GM19455 (cell line): Measurements from ENCODE around the gene TBX1.

Experiments
- ATAC-seq: cut with Tn5 transposase; IDR thresholded peaks from one replicate; pipeline ENCODE4 v1.9.1; 2021; ENCODE audit not compliant: unreplicated experiment

The TBX1 gene

DNA sequence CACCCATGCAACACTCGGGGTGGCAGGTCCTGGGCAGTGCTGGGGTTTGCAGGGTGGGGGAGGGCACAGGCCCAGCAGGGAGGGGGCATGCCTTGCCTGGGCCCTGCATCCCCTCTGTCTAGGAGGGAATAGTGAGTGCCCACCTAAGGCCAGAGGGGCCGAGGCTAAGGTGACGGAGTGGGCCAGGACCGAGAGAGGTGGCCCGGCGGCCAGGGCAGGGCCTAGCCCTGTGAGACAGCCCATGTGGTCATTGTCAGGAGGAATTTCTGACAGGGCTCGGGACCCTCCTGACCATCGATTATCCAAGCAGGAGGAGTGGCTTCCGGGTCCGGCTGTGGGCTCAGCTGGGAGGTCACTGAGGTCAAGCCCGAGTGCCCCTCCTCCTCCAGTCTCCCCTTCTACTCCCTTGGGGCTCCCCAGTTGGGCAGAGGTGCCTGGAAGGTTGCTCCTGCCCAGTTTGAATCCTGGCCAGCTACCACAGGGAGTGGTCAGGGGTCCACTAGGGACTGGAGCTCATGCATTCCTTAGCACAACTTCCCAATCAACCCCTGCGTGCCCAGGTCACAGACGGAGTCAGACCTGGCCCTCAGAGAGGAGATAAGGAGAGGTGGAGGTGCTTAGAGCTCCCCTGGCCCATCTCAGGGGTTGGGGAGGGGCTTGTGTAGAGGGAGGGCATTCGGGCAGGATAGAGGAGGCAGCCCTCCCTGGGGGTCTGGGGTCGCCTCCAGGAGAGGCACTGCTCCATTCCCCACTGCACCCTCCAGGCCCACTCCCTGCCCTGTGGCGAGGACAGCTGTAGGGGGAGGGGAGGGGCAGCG lies 22.5 kb upstream of the TBX1 start:
- no peak for ATAC-seq

DNA sequence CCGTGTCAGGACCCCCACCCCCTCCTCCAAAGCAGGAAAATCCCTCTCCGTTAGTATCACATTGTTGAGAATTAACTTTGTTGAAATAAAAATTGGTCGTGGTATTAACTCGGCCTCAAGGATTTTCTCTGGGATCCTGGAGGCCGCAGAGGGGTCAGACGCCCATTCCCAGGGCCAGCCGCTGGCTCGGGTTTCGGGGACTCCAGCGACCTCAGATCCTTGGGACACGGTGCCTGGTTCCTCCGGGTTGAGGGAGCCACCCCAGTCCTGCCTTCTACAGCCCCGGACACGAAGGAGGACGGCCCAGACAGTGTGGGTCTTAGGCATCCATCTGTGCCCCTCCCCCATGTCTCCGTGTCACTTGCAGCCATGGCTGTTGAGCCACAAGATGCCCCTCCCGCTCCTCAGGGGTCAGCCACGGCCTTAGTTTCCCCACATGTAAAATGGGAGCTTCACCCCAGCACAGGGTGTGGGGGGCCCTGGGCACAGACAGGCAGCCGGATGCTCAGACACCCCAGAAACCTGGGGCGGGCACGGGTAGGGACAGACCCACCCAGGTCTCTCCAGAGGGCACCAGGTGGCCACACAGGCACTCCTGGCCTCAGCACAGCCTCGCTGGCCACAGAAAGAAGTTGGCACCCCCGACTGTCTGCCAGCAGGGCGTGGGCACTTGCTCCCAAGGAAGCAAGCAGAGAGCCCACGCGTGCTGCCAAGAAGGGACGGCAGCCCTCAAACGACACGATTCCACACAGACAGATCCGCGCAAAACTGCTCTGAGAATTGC lies 21.7 kb upstream of the TBX1 start:
- ATAC-seq: no peak

DNA sequence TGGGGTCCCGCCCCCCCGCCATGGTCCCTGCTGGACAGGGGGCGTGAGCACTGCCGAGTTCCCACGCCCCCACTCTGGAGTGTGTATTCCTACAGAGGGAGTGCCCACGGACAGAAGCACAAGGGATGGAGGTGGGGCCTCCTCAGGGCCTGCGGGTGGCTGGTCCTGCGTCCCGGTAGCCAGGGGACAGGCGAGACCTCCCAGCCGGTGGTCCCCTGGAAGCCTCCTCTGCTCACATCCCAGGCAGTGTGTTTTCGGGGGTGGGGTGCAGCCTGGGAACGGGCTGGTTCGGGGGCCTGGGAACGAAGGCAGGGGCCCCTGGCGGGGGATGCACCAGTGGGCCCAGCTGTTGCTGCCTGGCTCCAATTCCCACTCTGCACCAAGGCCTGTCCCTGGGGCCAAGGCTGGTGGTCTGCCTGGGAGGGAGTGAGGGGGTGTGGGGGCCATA lies 21.1 kb upstream of the TBX1 start:
- no peak for ATAC-seq

DNA sequence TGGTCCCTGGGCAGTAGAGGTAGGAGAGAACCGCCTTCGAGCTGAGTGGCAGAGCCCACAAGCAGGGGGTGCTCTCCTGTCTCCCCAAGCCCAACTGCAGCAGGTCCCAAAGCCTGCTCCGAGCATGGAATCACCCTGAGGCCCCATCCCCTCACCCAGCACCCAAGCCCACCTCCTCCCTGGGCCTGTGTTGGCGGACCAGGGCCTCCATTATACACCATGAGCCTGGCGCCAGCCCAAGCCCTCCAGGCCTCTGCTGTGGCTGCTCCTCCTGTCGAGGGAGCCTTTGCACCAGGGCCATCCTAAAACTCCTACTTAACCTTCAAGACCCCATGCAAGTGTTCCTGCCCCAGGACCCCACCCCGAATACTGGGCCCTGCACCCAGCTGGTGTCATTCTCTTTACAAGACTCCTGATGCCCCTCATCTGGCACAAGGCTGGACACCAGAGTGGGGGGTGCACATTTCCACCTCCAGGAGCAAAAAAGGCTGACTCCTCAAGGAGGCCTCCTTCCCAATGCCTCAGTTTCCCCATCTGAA lies 20.6 kb upstream of the TBX1 start:
- ATAC-seq: no peak

DNA sequence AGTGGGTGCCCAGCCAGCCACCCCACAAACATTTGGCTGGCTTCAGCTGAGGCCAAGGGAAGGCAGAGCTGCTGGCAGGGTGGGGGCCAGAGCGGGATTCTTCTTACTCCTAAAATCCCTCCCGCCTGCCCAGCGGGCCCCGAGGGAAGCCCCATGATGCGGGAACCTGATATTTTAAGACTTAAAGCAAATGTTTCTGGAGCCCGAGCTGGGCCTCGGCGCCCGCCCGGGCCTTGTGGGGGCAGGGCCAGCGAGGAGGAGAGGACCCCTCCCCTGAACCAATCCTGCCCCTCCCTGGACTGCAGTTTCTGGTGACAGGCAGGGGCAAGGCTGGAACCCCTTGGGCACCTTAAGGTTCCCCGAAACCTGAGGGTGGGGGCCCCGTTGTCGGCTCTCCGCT lies 20.0 kb upstream of the TBX1 start:
- ATAC-seq: no peak

DNA sequence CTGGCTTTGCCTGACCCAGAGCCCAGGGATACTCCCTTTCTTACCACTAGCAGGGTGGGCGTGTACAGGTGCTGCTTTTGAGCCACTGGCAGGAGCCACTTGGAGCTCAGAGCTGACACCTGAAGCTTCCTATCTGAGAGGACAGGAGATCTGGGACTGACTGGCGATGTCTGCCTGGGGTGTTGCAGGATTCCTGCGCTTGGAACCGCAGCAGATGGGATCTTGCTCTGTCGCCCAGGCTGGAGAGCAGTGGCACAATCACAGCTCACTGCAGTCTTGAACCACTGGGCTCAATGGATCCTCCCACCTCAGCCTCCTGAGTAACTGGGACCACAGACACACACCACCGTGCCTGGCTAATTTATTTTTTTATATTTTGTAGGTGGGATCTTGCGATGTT lies 19.5 kb upstream of the TBX1 start:
- ATAC-seq: no peak

DNA sequence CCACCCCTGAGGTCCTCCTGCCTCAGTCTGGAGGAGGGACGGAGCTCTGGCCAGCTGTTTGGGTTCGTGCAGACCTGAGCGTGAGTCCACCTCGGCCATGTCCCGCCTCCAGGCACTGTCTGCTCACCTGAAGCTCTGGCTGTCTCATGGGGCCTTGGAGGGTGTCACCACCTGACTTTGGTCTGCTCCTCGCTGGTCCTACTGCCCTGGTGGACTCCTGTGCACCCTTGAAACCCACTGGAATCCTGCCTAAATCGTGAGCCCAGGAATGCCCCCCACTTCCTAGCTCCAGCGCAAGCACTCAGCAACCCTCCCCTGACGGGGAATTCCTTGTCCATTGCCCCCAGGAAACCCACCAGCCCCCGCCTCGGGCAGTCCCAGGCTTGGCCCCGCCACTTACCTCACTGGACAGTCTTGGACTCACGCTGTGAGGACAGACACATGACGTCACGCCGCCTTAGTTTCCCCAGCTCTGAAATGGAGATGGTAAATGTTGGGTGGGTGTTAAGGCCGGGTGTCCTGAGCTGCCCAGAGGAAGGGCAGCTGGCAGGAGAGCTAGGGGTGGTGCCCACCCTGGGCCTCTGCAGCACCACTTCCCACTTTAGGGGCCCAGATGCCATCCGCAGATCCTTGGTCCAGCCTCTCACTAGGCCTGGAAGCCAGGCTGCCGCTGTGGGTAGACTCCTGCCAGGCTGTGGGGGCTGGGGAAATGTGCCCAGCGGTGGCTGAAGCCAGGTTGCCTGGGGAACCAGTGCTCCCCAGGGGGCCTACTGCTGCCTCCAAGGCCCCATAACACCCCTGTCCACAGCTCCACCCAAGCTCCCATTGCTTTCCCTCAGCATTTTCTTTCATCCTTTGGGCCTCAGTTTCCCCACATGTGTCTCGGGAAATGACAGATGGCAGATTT lies 18.2 kb upstream of the TBX1 start:
- ATAC-seq: no peak

DNA sequence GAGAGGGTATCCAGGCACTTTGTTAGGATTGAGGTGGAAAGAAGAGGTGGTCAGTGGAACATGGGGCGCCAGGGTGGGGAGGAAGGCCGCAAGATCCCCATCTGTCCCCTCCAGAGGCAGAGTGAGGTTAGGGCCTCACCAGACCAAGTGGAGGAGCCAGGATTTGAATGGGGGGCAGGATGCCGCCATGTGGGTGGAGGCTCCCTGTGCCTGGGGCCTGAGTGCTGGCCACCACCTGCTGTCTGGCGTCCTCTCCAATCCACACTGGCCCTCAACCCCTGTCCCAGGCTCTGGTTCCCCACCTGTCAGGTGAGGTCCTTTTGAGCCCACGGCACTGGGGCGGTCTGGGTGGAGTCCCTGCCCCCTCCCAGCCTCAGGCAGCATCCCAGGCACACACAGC lies 17.5 kb upstream of the TBX1 start:
- ATAC-seq: no peak

DNA sequence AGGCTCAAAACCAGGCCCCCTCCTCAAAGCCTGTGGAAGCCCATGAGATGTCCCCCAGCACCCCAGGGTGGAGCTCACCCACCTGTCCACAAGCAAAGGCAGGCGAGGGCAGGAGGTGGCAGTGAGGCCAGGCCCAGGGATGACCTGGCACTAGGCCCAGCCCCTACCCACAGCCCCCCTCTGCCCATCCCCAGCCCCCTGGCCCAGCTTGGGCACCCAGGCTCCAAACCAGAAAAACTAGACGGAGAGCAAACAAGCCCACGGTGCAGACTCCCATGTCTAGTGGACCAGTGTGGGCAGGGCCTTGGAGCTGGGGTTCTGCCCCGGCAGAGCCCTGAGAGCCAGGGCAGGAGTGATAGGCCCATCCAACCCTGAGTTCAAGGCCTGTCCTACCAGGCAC lies 16.9 kb upstream of the TBX1 start:
- no peak for ATAC-seq

DNA sequence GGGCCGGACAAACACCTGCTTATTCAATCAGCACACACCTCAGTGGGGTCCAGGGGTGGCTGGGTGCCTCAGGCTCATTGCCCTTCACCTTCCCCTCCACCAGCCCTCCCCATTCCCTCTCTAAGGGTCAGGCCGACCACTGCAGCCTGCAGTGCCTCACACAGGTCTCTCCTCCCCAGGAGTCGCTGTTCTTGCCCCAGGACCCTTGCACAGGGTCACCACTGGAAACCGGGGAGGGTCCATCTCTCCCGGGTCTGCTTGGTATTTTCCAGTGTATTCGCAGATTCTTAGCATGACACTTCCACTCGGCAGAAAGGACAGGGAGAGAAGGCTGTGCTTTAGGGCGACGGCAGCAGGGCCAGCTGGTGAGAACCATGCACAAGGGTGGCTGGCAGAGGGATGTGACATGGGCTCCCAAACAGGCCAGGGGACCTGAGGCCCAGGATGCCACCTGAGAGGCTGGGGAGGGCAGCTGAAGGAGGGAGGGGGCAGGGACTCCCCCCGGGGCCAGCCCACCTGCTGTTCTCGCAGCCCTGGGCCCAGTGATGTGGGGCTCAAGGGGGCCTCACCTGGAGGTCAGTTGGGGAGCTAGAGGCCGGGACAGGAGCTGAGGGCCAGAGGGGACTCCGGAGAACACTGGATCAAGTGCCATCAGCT lies 16.1 kb upstream of the TBX1 start:
- ATAC-seq: no peak

DNA sequence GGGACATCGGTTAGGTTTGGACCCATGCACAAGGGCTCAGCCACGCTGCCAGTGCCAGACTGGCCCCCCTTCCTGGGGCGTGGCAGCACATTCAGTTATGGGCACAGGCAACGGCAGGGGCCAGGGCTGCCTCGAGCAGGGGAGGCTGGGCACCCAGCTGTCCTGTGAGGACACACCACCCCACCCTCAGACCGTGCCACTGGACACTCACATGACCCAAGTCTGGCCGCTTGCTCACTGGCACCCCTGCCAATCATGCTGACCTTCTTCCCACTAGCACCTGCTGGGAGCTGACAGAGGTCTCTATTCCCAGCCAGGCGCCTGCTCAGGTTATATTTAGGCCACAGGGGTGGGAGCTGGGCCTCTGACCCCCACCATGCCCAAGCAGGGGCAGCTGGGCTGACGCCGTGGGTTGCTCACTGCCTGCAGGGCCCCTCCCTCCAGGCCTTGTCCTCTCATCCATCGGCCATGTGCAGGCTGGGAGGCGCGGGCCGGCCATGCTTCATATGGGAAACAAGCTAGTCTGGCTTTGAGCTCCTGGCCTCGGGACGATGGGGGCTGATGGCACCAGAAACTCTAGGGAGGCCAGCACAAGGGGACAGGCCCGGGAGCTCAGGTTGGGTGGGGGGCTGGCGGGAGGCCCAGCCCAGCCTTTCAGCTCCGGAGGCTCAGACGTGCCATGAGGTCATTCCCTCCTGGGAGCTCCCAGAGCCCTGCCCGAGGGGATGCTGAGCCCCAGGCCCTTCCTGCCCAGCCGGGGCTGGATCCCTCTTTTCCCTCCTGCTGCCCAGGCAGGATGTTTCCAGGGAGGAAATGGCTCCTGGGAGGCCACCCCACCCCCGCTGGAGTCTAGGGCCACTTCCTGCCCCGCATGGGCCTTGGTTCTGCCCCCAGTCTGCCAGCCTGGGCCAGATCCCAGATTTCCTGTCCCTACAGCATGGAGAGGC lies 15.2 kb upstream of the TBX1 start:
- ATAC-seq: no peak

DNA sequence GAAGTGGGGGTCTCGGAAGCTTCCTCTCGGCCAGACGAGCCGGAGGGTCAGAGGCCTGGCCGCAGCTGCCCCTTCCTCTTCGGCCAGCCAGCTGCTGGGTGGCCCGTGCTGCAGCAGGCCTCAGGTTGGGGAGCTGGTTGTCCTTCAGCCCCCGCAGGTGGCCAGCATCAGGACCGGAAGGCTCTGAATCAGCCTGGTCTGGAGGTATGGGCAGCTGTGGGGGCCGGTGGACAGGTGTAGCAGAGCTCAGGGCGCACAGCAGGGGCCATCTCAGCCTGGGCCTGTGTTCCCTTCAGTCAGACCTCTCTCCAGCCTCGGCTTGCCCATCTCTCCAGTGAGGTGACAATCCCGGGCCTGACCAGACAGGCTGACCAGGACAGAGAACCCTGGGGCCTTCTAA lies 13.9 kb upstream of the TBX1 start:
- ATAC-seq: no peak

DNA sequence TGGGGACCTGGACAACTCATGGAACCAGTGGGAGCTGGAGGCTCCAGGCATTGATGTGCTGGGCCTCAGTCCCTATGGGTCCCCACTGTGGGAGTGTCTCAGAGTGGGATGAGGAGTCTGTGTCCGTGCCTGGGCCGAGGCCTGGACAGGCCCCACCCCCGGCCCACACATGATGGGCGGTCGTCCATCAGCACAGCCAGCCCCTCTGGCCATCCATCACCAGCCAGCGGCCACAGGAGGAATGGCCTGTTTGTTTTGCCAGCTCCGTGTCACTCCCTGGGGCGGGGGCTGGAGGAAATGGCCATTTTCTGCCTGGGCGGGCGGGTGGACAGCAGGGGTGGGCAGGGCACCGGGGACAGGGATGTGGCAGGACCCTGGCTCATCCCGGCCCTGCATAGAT lies 13.0 kb upstream of the TBX1 start:
- ATAC-seq: no peak

DNA sequence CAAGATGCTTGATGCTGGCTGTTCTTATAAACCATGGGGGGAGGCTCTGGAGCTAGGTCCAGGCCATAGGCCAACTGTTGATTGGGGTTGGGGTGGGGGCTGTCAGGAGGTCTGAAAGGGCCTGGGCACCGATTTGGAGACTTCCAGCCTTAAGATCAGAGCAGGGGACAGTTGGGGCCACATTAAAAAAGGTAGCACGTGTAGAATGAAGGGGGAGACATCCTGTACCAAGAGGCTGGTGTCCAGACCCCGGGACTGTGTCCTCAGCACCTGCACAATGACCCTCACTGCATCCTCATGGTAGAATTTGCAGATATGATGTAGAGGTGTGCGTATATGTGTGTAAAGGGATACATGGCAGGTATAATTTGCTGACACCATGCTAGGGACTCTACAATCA lies 12.4 kb upstream of the TBX1 start:
- ATAC-seq: no peak

DNA sequence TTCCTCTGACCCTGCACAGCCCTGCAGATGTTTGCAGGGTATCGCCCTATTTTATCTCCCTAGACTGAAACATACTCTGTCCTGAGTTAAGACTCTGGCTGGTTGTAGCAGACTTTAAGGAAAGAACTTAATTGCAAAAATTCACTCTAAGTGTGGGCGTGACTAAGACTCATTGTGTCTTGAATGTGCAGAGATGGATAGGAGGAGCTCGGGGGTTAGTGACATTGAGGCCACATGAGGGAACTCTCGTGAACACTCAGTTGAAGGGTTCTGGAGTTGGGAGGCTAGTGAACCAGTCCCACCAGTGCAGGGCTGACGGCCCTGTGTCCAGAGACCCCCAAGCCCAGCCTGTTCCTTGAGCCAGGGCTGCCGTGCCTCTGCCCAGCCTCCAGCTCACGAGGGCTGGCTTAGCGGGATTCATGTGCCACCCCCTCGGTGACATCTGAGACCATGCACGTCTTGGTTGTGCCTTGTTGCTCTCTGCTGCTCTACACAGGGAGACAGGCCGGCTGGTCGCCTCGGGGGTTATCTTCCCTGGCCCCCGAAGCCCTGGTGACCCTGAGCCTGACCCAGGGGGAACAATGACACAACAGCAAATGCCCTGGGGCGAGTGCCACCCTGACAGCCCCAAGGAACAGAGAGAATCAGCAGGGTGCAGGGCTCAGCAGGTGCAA lies 11.4 kb upstream of the TBX1 start:
- ATAC-seq: no peak

DNA sequence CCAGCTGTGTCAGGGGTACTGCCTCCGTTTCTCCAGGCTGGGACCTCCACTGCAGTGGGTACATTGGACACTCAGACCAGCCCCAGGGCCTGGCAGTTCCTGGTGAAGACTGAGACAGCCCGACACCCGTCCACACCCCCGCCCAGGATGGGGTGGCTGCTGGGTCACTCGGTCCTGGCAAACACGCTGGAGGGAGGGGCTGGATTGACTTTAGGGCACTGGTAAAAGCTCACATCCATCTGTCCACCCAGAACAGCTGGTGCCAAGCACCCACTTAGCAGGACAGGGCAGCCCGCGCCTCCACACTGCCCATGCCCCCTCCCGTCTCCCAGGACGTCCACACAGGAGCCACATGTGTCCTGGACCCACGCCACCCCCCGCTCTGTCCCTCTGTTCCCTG lies 10.7 kb upstream of the TBX1 start:
- no peak for ATAC-seq

DNA sequence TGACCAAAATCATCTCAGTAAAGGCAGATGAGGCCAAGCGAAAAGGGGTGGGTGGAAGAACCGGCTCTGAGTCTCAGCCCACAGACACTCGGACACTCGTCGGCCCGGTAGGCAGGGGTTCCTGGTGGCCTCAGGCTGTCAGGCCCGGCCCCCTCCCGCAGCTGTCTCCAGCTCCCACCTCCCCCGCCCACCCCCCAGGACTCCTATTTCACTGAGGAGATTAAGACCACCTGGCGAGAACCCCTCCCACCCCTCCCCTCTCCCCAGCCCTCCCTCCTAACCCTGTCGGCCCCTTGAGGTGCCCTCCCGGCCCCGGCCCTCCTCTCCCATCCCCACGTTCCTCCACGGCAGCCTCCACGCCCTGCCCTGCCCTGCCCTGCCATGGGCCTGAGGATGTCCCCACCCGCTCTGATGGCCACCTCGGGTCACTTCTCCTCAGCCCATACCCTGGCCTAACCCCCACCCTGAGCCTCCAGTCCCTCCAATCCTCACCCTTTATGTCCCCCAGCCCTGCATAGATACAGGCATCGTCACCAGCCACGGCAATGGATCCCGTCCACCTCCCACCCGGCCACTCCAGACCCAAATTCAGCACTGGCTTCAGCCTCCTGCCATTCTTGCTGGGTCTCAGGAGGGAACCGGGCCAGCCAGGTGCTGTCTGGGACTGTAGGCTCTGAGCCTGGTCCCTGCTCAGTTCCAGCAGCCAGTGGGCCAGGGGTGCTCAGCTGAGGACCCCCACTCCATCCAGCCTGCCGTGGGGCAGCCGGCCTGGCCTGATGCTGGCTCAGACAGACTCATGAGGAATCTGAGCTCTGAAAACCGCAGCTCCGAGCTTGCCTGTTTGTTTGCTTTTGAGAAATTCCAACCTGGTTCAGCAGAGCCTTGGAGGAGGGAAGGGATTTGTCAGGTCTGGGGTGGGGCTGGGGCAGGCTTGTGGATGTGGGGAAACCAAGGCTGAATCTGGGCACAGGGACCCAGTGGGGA lies 9.8 kb upstream of the TBX1 start:
- ATAC-seq: no peak
